IPS-15b (cell line): Measurements from ENCODE around the gene SPATA33.
"Not testable (repeated sequence)": the region's sequence is repeated elsewhere in the genome, so short reads cannot be mapped to it uniquely, and the experiment has no call there.

Experiments
- H3K27me3 ChIP-seq: one replicate; pipeline ENCODE4 v1.6.1; 2013; ENCODE audit warnings: low read length; ENCODE audit not compliant: control insufficient read depth, insufficient read depth
- H3K36me3 ChIP-seq: one replicate; pipeline ENCODE4 v1.6.1; 2013; ENCODE audit warnings: low read length; ENCODE audit not compliant: control insufficient read depth, insufficient read depth
- H3K4me1 ChIP-seq: one replicate; pipeline ENCODE4 v1.6.1; 2013; ENCODE audit warnings: mild to moderate bottlenecking, low read length; ENCODE audit not compliant: control insufficient read depth, insufficient read depth
- H3K4me3 ChIP-seq: one replicate; pipeline ENCODE4 v1.5.1; 2013; ENCODE audit warnings: low read depth, low read length
- H3K9ac ChIP-seq: one replicate; pipeline ENCODE4 v1.6.1; 2013; ENCODE audit warnings: low read depth, mild to moderate bottlenecking, low read length
- H3K9me3 ChIP-seq: one replicate; pipeline ENCODE4 v1.6.1; 2013; ENCODE audit warnings: mild to moderate bottlenecking, low read length; ENCODE audit not compliant: control insufficient read depth, insufficient read depth

Gene SPATA33

DNA sequence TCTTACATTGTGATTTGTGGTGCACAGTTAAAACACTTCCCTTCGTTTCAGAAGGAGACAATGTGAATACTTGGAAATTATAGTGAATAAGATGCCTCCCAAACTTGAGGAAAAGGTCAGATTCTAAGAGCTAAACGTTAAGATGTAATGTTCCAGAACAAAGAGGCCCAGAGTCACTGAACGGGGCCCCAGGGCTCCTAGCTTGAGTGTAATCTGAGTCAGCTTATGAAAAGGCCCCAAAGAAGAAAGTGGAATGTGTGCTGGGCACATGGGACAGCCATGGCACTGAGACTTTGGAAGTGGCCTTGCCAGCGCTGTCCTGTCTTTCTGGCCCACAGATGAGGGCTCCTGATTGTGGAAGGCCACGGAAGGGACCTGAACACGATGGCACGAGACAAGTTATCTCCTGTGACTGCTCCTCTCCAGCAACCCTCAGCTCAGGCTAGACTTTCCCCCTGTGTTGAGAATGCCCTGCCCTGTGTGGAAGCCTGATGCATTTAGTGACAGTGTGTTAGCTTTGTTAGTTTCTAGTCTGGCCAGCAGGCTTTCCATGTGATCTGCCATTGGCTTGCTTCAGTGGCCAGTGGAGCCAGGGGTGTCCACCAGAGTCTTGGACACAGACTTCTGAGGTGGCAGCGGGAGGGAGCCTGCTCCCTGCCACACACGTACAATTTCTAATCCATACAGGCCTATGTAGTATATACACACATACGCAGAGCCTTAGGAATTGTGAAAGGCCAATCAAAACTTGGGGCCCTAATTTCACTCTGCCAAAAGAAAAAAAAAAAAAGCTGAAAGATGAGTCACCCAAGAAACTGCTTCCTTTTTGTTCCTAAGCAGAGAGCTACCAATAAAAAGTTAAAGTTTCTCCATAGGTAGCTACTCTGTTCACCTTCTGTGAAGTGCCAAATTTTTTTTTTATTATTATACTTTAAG, 13.1 kb downstream of the SPATA33 start:
- no peaks in the 10 kb centered on the region for H3K9me3 ChIP-seq
- no peaks in the 10 kb centered on the region for H3K27me3 ChIP-seq
- H3K9ac ChIP-seq: no peak overlapping the region
- H3K36me3 ChIP-seq: no peaks in the 10 kb centered on the region
- H3K4me3 ChIP-seq: no peak overlapping the region
- H3K4me1 ChIP-seq: no peaks in the 10 kb centered on the region

DNA sequence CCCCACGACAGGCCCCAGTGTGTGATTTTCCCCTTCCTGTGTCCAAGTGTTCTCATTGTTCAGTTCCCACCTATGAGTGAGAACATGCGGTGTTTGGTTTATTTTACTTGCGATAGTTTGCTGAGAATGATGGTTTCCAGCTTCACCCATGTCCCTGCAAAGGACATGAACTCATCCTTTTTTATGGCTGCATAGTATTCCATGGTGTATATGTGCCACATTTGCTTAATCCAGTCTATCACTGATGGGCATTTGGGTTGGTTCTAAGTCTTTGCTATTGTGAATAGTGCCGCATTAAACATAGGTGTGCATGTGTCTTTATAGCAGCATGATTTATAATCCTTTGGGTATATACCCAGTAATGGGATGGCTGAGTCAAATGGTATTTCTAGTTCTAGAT, 13.9 kb downstream of the SPATA33 start:
- H3K9ac ChIP-seq, H3K9me3 ChIP-seq, H3K36me3 ChIP-seq, H3K4me3 ChIP-seq, H3K4me1 ChIP-seq, H3K27me3 ChIP-seq: not testable (repeated sequence)

DNA sequence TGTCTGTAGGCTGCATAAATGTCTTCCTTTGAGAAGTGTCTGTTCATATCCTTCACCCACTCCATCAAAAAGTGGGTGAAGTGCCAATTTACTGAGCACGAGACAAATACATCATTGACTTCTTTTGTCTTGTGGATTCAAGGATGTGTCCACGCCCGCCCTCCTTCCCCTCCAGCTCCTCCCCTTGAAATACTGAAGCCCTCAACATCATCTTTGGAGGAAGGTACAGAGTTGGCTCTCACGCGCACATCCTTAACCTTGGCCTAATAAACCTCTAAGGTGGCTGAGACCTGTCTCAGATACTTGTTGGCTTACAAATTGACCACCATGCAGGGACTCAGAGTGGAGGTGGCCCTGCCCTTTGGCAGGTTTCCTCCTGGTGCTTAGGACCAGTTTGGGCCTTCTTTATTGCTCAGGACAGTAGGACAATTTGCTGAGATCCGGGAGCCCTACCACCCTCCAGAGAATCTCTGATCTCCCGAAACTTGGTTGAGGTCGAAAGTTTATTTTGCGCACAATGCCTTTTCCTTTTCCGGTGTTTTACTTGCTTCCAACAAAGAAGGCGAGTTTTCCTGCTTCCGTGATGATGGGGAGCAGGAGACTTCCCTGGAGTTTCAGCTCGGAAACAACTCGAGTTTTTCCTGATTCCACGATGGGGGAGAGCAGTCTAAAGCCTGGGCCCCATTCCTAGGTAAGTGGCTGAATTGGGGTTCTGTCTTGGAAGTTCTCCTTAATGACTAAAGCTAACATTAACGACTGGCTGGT, 14.7 kb downstream of the SPATA33 start:
- Histone ChIP-seq H3K9me3 (no peaks in the 10 kb centered on the region), H3K36me3 (no peaks in the 10 kb centered on the region), H3K27me3 (no peaks in the 10 kb centered on the region), H3K4me1 (no peaks in the 10 kb centered on the region), H3K4me3 (no peak overlapping the region), H3K9ac (no peak overlapping the region)

GRCh38 chr16:89678258-89678657, 20.6 kb downstream of the SPATA33 start:
- Histone ChIP-seq H3K9ac (no peak overlapping the region), H3K36me3 (no peaks in the 10 kb centered on the region), H3K4me1 (no peaks in the 10 kb centered on the region), H3K27me3 (no peaks in the 10 kb centered on the region), H3K4me3 (no peak overlapping the region), H3K9me3 (peaks cover 4% of the 10 kb centered on the region)

DNA sequence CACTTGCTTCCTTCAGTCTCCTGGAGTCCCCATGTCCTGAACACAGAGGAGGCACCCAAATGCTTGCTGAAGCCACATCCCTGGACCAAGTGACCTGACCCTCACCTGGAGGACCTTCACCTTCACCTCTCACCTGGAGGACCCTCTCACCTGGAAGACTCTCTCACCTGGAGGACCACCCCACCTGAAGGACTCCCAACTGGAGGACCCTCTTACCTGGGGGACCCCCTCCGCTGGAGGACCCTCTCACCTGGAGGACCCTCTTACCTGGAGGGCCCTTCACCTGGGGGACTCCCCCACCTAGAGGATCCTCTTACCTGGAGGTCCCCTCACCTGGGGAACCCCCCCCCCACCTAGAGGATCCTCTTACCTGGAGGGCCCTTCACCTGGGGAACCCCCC, 28.3 kb downstream of the SPATA33 start:
- no peaks in the 10 kb centered on the region for H3K27me3 ChIP-seq
- H3K4me3 ChIP-seq: no peak overlapping the region
- no peak overlapping the region for H3K9ac ChIP-seq
- H3K36me3 ChIP-seq: peaks cover 17% of the 10 kb centered on the region
- peaks cover 4% of the 10 kb centered on the region for H3K4me1 ChIP-seq
- peaks cover 7% of the 10 kb centered on the region for H3K9me3 ChIP-seq

- Histone ChIP-seq H3K9me3 (peaks cover 2% of the 10 kb centered on the region), H3K36me3 (peaks cover 22% of the 10 kb centered on the region), H3K4me3 (peak within 1 kb of the TSS; percentile 87), H3K27me3 (no peaks in the 10 kb centered on the region), H3K4me1 (peaks cover 4% of the 10 kb centered on the region), H3K9ac (peak within 1 kb of the TSS; percentile 60)
These were observed 29.0 kb downstream of the SPATA33 start, which contains the start of gene CDK10 for GRCh38 chr16:89686520-89687091. Gene CDK10 (plus strand): TSS chr16:89686689. CDS start chr16:89686711, 22 bp downstream.

DNA sequence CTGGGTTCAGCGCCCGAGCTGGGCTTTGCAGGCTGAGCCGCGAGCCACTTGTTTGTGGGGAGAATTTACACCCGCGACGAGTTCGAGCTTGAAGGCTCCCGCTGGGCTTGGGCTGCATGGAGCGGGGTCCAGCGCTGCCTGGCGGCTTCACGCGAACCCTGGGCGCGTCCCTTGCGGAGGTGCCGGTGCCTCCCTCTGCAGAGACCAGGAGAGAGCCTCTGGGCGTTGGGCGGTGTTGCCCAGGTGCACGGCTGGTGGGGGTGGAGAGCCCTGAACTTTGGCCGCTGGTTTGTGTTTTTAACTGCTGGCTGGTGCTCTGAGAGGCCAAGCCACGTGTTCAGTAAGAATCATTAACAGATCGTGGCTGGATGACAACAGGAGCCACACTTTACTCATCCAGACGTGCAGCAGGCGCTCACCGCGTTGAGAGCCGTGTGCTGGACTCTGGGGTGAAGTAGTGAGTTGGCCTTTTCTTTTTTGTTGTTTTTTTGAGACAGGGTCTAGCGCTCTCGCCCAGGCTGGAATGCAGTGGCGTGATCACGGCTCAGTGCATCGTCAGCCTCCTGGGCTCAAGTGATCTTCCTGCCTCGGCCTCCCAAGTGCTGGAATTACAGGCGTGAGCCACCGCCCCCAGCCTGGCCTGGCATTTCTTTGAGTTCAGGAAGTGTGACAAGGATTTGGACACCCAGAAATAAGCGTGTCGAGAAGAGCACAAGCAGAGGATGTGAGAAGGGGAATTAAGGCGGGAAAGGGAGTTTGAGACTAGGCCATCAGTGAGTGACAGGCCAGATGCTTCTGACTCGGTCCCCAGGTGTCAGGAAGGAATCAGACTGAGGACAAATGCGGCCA, 29.7 kb downstream of the SPATA33 start:
- Histone ChIP-seq H3K27me3 (no peaks in the 10 kb centered on the region), H3K9ac (peak overlapping the region; percentile 60), H3K9me3 (peaks cover 2% of the 10 kb centered on the region), H3K4me1 (peaks cover 4% of the 10 kb centered on the region), H3K4me3 (peak overlapping the region; percentile 87), H3K36me3 (peaks cover 24% of the 10 kb centered on the region)

- Histone ChIP-seq H3K9ac (no peak overlapping the region), H3K9me3 (peaks cover 2% of the 10 kb centered on the region), H3K27me3 (no peaks in the 10 kb centered on the region), H3K4me3 (no peak overlapping the region), H3K4me1 (peaks cover 4% of the 10 kb centered on the region), H3K36me3 (peaks cover 29% of the 10 kb centered on the region)
These were observed 30.8 kb downstream of the SPATA33 start for GRCh38 chr16:89688395-89688794.

DNA sequence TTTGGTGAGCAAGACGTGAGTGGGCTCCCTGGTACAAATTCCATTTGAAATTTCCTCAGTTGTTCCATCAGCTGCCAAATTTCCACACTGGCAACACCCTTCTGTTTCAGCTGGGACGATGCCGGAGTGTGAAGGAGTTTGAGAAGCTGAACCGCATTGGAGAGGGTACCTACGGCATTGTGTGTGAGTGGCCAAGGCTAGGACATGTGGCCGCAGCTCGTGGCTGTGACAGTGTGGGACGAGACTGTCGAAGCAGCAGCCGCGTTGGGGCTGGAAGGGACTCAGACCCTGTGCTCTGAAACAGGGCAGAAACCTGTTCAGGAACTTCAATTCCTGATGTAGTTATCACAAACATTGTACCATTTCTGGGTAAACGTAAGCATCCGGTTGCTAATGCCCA, 31.5 kb downstream of the SPATA33 start:
- H3K36me3 ChIP-seq: peaks cover 34% of the 10 kb centered on the region
- H3K27me3 ChIP-seq: no peaks in the 10 kb centered on the region
- no peak overlapping the region for H3K9ac ChIP-seq
- H3K4me1 ChIP-seq: peaks cover 4% of the 10 kb centered on the region
- peaks cover 2% of the 10 kb centered on the region for H3K9me3 ChIP-seq
- H3K4me3 ChIP-seq: no peak overlapping the region

DNA sequence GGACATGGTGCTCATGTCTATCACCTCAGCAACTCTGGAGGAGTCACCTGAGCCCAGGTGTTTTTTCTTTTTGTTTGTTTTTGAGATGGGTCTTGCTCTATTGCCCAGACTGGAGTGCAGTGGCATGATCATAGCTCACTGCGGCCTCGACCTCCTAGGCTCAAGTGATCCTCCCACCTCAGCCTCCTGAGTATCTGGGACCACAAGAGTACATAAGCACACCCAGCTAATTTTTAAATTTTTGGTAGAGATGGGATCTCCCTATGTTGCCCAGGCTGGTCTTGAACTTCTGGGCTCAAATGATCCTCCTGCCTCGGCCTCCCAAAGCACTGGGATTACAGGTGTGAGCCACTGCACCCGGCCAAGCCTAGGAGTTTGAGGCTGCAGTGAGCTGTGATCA, 32.0 kb downstream of the SPATA33 start:
- not testable (repeated sequence) for H3K9ac ChIP-seq
- H3K36me3 ChIP-seq: peaks cover 39% of the 10 kb centered on the region

GRCh38 chr16:89690392-89690901, 32.8 kb downstream of the SPATA33 start:
- Histone ChIP-seq H3K36me3 (peaks cover 37% of the 10 kb centered on the region), H3K9ac (no peak overlapping the region), H3K4me1 (peaks cover 4% of the 10 kb centered on the region), H3K27me3 (no peaks in the 10 kb centered on the region), H3K4me3 (no peak overlapping the region), H3K9me3 (peaks cover 2% of the 10 kb centered on the region)

More for the DNA sequence above, 32.0 kb downstream of the SPATA33 start:
- H3K4me1 ChIP-seq, H3K27me3 ChIP-seq, H3K9me3 ChIP-seq, H3K4me3 ChIP-seq: not testable (repeated sequence)
